Measurements from ENCODE around the gene CAMTA1. TPM values are rescaled to one million over a fixed set of nuclear protein-coding genes. Genes with fewer than 3 reads are reported as not detected.

The CAMTA1 gene
- total and polyA plus RNA-seq, 9 of the 15 experiments (the other 6 are each of a cell fraction or from before 2014, with no cell fraction given): 43.9 to 161 (median 65.9) TPM

DNA sequence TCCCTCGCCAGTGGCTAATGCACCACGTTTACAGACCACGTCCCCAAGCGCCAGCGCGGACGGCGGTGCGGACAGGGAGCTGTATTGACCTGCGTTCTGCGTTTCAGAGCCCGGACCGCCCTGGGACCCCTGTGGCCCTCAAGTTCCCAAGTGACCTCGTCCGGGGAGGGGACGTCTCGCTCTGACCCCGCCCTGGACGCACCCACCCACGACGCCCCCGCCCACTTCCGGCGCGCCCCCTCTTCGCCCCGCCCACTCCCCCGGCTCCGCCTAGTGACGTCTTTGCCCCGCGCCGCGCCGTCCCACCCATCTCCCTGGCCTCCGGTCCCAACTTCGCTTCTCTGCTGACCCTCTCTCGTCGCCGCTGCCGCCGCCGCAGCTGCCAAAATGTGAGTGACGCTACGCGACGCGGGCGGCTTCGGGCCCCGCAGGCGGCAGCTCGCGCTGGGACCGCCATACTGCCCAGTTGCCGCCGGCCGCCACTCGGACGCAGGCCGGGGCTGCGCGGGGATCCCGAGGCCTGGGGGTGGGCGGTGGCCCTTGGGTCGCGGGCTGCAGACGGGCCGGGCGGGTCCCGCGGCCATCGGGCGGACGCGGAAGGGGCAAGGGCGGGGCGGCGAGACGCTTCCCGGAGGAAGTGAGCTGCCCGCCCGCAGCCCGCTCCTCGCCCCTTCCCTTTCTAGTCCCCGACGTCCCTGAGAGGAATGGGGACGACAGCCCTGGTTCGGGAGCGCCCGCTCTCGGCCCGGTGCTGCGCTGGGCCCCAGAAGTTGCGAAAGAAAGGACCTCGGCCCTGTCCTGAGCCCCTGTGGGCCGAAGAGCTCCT, 986.0 kb downstream of the CAMTA1 start, which contains the start of gene VAMP3 (continued):
- TF ChIP-seq, protein P1, sequence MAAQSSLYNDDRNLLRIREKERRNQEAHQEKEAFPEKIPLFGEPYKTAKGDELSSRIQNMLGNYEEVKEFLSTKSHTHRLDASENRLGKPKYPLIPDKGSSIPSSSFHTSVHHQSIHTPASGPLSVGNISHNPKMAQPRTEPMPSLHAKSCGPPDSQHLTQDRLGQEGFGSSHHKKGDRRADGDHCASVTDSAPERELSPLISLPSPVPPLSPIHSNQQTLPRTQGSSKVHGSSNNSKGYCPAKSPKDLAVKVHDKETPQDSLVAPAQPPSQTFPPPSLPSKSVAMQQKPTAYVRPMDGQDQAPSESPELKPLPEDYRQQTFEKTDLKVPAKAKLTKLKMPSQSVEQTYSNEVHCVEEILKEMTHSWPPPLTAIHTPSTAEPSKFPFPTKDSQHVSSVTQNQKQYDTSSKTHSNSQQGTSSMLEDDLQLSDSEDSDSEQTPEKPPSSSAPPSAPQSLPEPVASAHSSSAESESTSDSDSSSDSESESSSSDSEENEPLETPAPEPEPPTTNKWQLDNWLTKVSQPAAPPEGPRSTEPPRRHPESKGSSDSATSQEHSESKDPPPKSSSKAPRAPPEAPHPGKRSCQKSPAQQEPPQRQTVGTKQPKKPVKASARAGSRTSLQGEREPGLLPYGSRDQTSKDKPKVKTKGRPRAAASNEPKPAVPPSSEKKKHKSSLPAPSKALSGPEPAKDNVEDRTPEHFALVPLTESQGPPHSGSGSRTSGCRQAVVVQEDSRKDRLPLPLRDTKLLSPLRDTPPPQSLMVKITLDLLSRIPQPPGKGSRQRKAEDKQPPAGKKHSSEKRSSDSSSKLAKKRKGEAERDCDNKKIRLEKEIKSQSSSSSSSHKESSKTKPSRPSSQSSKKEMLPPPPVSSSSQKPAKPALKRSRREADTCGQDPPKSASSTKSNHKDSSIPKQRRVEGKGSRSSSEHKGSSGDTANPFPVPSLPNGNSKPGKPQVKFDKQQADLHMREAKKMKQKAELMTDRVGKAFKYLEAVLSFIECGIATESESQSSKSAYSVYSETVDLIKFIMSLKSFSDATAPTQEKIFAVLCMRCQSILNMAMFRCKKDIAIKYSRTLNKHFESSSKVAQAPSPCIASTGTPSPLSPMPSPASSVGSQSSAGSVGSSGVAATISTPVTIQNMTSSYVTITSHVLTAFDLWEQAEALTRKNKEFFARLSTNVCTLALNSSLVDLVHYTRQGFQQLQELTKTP (IDR thresholded peaks at IDR 0.05; ENCODE audit: low read depth in 1 of 2, partially characterized antibody in 2 of 2): no peak
- no peak for TF ChIP-seq SNRNP70 (optimal IDR thresholded peaks at IDR 0.05; ENCODE audit: low read depth, low read length)
- TF ChIP-seq ZNF143 (CRISPR knock-in tag; IDR thresholded peaks at IDR 0.05): no peak
- TF ChIP-seq ELF2 (CRISPR knock-in tag; IDR thresholded peaks at IDR 0.05): no peak
- peak; percentile 16; the same call in 1 of the 2 replicates for TF ChIP-seq MXI1 (IDR thresholded peaks at IDR 0.05; ENCODE audit: low read depth, low read length)
- TF ChIP-seq BRCA1 (IDR thresholded peaks at IDR 0.05): no peak
- 0 out of 2 replicates have a peak, but pooled peaks have one; percentile 40 for TF ChIP-seq BRCA1 (CRISPR knock-in tag; IDR thresholded peaks at IDR 0.05)
- no peak for TF ChIP-seq ZNF785 (CRISPR knock-in tag; IDR thresholded peaks at IDR 0.05)
- peak; percentile 97 for TF ChIP-seq SIN3B (IDR thresholded peaks at IDR 0.05; ENCODE audit: low read depth)
- no peak for TF ChIP-seq MECOM (CRISPR knock-in tag; IDR thresholded peaks at IDR 0.05)
- TF ChIP-seq KAT2B (IDR thresholded peaks at IDR 0.05; ENCODE audit: low read depth, low read length): no peak
- TF ChIP-seq, protein P2, sequence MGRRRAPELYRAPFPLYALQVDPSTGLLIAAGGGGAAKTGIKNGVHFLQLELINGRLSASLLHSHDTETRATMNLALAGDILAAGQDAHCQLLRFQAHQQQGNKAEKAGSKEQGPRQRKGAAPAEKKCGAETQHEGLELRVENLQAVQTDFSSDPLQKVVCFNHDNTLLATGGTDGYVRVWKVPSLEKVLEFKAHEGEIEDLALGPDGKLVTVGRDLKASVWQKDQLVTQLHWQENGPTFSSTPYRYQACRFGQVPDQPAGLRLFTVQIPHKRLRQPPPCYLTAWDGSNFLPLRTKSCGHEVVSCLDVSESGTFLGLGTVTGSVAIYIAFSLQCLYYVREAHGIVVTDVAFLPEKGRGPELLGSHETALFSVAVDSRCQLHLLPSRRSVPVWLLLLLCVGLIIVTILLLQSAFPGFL (CRISPR knock-in tag; IDR thresholded peaks at IDR 0.05): 0 out of 2 replicates have a peak, but pooled peaks have one; percentile 34
- TF ChIP-seq HDAC8 (tag; IDR thresholded peaks at IDR 0.05): no peak
- TF ChIP-seq FOS (IDR thresholded peaks at IDR 0.05; ENCODE audit: extremely low read depth, insufficient read length): no peak
- TF ChIP-seq, protein P3, sequence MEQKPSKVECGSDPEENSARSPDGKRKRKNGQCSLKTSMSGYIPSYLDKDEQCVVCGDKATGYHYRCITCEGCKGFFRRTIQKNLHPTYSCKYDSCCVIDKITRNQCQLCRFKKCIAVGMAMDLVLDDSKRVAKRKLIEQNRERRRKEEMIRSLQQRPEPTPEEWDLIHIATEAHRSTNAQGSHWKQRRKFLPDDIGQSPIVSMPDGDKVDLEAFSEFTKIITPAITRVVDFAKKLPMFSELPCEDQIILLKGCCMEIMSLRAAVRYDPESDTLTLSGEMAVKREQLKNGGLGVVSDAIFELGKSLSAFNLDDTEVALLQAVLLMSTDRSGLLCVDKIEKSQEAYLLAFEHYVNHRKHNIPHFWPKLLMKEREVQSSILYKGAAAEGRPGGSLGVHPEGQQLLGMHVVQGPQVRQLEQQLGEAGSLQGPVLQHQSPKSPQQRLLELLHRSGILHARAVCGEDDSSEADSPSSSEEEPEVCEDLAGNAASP (IDR thresholded peaks at IDR 0.05): no peak
- TF ChIP-seq CBX1 (IDR thresholded peaks at IDR 0.05; ENCODE audit: low read depth): no peak
- no peak for TF ChIP-seq NR4A1 (CRISPR knock-in tag; IDR thresholded peaks at IDR 0.05)
- no peak for TF ChIP-seq NR4A1 (tag; IDR thresholded peaks at IDR 0.05)
